ENCODE data around the gene TAF11L10. TPM values are rescaled to one million over a fixed set of nuclear protein-coding genes. Genes with fewer than 3 reads are reported as not detected.
"Not testable (repeated sequence)": the region's sequence is repeated elsewhere in the genome, so short reads cannot be mapped to it uniquely, and the experiment has no call there.

Gene TAF11L10
- total RNA-seq, 2 experiments from 2014 or later, result not detected

DNA sequence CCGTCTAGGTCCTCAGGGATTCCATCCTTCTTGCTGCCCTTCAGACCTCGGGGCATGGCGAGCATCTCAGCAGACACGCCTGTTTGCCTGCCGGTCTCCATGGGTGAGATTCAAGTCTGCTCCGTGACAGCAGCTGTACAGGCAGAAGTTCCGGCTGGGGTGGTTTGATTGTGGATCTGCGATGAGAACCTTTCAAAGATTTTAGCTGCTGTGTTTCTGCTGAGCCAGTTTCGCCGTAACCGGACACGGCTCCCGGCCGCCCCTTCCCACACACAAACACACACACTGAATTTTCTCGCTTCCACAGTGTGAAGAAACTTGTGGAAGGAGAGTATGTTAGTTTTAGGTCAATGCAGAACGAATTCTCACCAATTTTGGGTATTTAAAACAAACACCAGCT, 12.0 kb downstream of the TAF11L10 start, which contains the start of gene TAF11L7:
Gene TAF11L7, minus strand, starts transcription at position 101 of the 400 bp plus-strand sequence.
- H3K9me3 Mint-ChIP-seq; intact Hi-C loops (cut with micrococcal nuclease); H3K4me3 Mint-ChIP-seq; POLR2A ChIA-PET; H3K4me1 Mint-ChIP-seq (ENCODE audit: low read depth); H3K36me3 Mint-ChIP-seq; H3K27me3 Mint-ChIP-seq; CTCF ChIA-PET; DNase-seq; H3K27ac Mint-ChIP-seq: not testable (repeated sequence)

Other genes with a start within 250 kb of the TAF11L10 start
- not detected for gene TAF11L2, start 99.6 kb downstream of the TAF11L10 start, total RNA-seq
- not detected for gene TAF11L3, start 79.5 kb downstream of the TAF11L10 start, total RNA-seq
- not detected for gene TAF11L4, start 76.0 kb downstream of the TAF11L10 start, total RNA-seq
- gene TAF11L5, start 72.6 kb downstream of the TAF11L10 start, total RNA-seq, result not detected
- not detected for gene TAF11L6, start 69.2 kb downstream of the TAF11L10 start, total RNA-seq
- gene TAF11L7, start 12.1 kb downstream of the TAF11L10 start, total RNA-seq, result not detected
- gene TAF11L8, start 6.9 kb downstream of the TAF11L10 start, total RNA-seq, result not detected
- gene TAF11L9, start 3.4 kb downstream of the TAF11L10 start, total RNA-seq, result not detected
- gene TAF11L11, start 6.4 kb upstream of the TAF11L10 start, total RNA-seq, result not detected
- not detected for gene TAF11L12, start 12.6 kb upstream of the TAF11L10 start, total RNA-seq
- not detected for gene TAF11L13, start 34.3 kb upstream of the TAF11L10 start, total RNA-seq
- gene TAF11L14, start 36.6 kb upstream of the TAF11L10 start, total RNA-seq, result not detected

Measured in activated CD4-positive, alpha-beta memory T cell treated with anti-CD3 and anti-CD28 coated beads for 36 hours (primary cell).